Transverse colon (tissue), 4 donors: ENCODE measurements around the gene LDB2. TPM values are rescaled to one million over a fixed set of nuclear protein-coding genes. Genes with fewer than 3 reads are reported as not detected.

ENCODE experiments used
- DNase-seq: peaks from one replicate; pipeline ENCODE4 v3.0.0-alpha.2; 2019
- H3K27ac ChIP-seq, 4 donors: fragments of 200-600 bp; sonication (generic); 2 replicates each; pipeline ENCODE4 v1.5.1; 2016 to 2018; ENCODE audit warnings: inconsistent platforms in 4 of 4
- H3K27me3 ChIP-seq: fragments of 200-600 bp; sonication (generic); 2 replicates; pipeline ENCODE4 v1.5.1; 2017; ENCODE audit warnings: inconsistent platforms
- H3K36me3 ChIP-seq, 4 donors: fragments of 200-600 bp; sonication (generic); 2 replicates each; pipeline ENCODE4 v1.5.1; 2017 to 2019; ENCODE audit warnings: inconsistent platforms in 4 of 4
- H3K4me1 ChIP-seq, 4 donors: fragments of 200-600 bp; sonication (generic); 2 replicates each; pipeline ENCODE4 v1.5.1; 2017 to 2020; ENCODE audit warnings: inconsistent platforms in 4 of 4
- H3K4me3 ChIP-seq, 4 donors: fragments of 200-600 bp; sonication (generic); 1 replicate in 1 of 4; 2 replicates in 3 of 4; pipeline versions ENCODE4 v1.5.1 to v1.6.1; 2017 to 2019; ENCODE audit warnings: inconsistent platforms in 4 of 4
- H3K9me3 ChIP-seq, 2 donors: fragments of 200-600 bp; sonication (generic); 2 replicates each; pipeline ENCODE4 v1.5.1; 2017 to 2019; ENCODE audit warnings: inconsistent platforms in 2 of 2
- CTCF ChIP-seq, 5 experiments: fragments of 200-600 bp in 3 of 5; fragments of 450-650 bp in 2 of 5; sonication (generic) in 3 of 5; IDR thresholded peaks; 1 replicate in 2 of 5; 2 replicates in 3 of 5; pipeline ENCODE4 v1.5.1; 2016 to 2017; ENCODE audit warnings: antibody characterized with exemption in 5 of 5, inconsistent platforms in 3 of 5, mild to moderate bottlenecking in 2 of 5, moderate library complexity in 1 of 5
- EP300 ChIP-seq: sonication (generic); formaldehyde crosslinking; IDR thresholded peaks from one replicate; pipeline ENCODE4 v1.6.1; 2017; ENCODE audit warnings: antibody characterized with exemption, low read depth
- POLR2A ChIP-seq: fragments of 450-650 bp; IDR thresholded peaks from one replicate; pipeline ENCODE4 v1.6.1; 2016; ENCODE audit warnings: antibody characterized with exemption, mild to moderate bottlenecking, moderate library complexity
- POLR2AphosphoS5 ChIP-seq, 3 donors: sonication (generic); formaldehyde crosslinking; IDR thresholded peaks; one replicate each; pipeline ENCODE4 v1.6.1; 2016; ENCODE audit warnings: antibody characterized with exemption in 3 of 3
- WGBS, 2 donors: methylation state at CpG; one replicate each; pipeline ENCODE4 v1.1.5; 2018; ENCODE audit warnings: low coverage in 1 of 2; 5-methylcytosine and 5-hydroxymethylcytosine counted together
- in situ Hi-C, 4 donors: fragments of 200-750 bp; cut with MboI; loops; one replicate each; pipeline versions ENCODE4 v1.15.0 to v1.15.1; 2017; ENCODE audit warnings: low sequenced_read_pairs in 3 of 4, low pct_ligation_motif_present in 1 of 4, low pct_unique_long_range_greater_than_20kb in 1 of 4
- intact Hi-C: fragments of 100-400 bp; cut with DNase I; formaldehyde crosslinking; loops from one replicate; pipeline ENCODE4 v1.15.1; 2023; ENCODE audit warnings: low total_unique reads
- total RNA-seq, 4 donors: library from RNA; depleted of rRNA; stranded (reverse); fragments of >200 nt; gene quantifications; one replicate each; pipeline ENCODE4 v1.1.0, GENCODE V29; 2016

The LDB2 gene
- total RNA-seq, 4 donors from 2014 or later = 7.0 to 46.6 (median 8.9) TPM

- Histone ChIP-seq H3K27ac (no peak overlapping the region), H3K4me1 (no peaks in the 10 kb centered on the region), H3K27me3 (no peaks in the 10 kb centered on the region), H3K4me3 (no peak overlapping the region), H3K9me3 (no peaks in the 10 kb centered on the region), H3K36me3 (no peaks in the 10 kb centered on the region)
- TF ChIP-seq POLR2AphosphoS5 (IDR thresholded peaks at IDR 0.05) = no peak
- no peak for TF ChIP-seq EP300
- no peak for TF ChIP-seq POLR2A
- no peak for TF ChIP-seq CTCF (IDR thresholded peaks at IDR 0.05)
- in situ Hi-C loops (no loop called here), intact Hi-C loops (no loop called here)
- WGBS, 2 donors = 81 to 85% methylated on average over 4 of the region's 4 CpGs
- no peak for DNase-seq
Measured at GRCh38 chr4:16865897-16866283, 32.6 kb downstream of the LDB2 start.

- intact Hi-C loops = no loop called here
- H3K4me1 ChIP-seq = no peaks in the 10 kb centered on the region
- TF ChIP-seq POLR2A (no peak), POLR2AphosphoS5 (IDR thresholded peaks at IDR 0.05) (no peak), CTCF (IDR thresholded peaks at IDR 0.05) (no peak), EP300 (no peak)
- H3K36me3 ChIP-seq = no peaks in the 10 kb centered on the region
- H3K4me3 ChIP-seq = no peak overlapping the region
- DNase-seq = no peak
- WGBS, 2 donors = 69% methylated on average over 6 of the region's 7 CpGs; no CpG with 5 or more reads in 1 of the 2 donors
- H3K27ac ChIP-seq = no peak overlapping the region
- no peaks in the 10 kb centered on the region for H3K9me3 ChIP-seq
- H3K27me3 ChIP-seq = no peaks in the 10 kb centered on the region
- in situ Hi-C loops = no loop called here
Measured at GRCh38 chr4:16865209-16865896, 33.1 kb downstream of the LDB2 start.

- Histone ChIP-seq H3K4me3 (no peak overlapping the region), H3K36me3 (no peaks in the 10 kb centered on the region), H3K9me3 (no peaks in the 10 kb centered on the region), H3K4me1 (no peaks in the 10 kb centered on the region), H3K27me3 (no peaks in the 10 kb centered on the region), H3K27ac (no peak overlapping the region)
- no peak for DNase-seq
- in situ Hi-C loops (no loop called here), intact Hi-C loops (no loop called here)
- TF ChIP-seq POLR2AphosphoS5 (IDR thresholded peaks at IDR 0.05) (no peak), CTCF (IDR thresholded peaks at IDR 0.05) (no peak), POLR2A (no peak), EP300 (no peak)
- 48 to 67% methylated on average over 2 of the region's 2 CpGs for WGBS, 2 donors
Measured at GRCh38 chr4:16864199-16864598, 34.2 kb downstream of the LDB2 start.

GRCh38 chr4:16862697-16863096 is 35.7 kb downstream of the LDB2 start:
- H3K36me3 ChIP-seq = no peaks in the 10 kb centered on the region
- intact Hi-C loops = no loop called here
- no peaks in the 10 kb centered on the region for H3K27me3 ChIP-seq
- in situ Hi-C loops = no loop called here
- no peak for DNase-seq
- H3K4me1 ChIP-seq = no peaks in the 10 kb centered on the region
- no peak overlapping the region for H3K4me3 ChIP-seq
- H3K9me3 ChIP-seq = no peaks in the 10 kb centered on the region
- WGBS, 2 donors = 72 to 89% methylated on average over 11 of the region's 11 CpGs
- no peak for TF ChIP-seq POLR2AphosphoS5 (IDR thresholded peaks at IDR 0.05)
- no peak for TF ChIP-seq POLR2A
- TF ChIP-seq CTCF (IDR thresholded peaks at IDR 0.05) = no peak
- no peak for TF ChIP-seq EP300
- H3K27ac ChIP-seq = no peak overlapping the region
